ENCODE data around the gene SYT7. TPM values are rescaled to one million over a fixed set of nuclear protein-coding genes. Genes with fewer than 3 reads are reported as not detected.

SYT7 gene
- total and polyA plus RNA-seq, 10 of the 15 experiments (the other 5 are each of a cell fraction or from before 2014, with no cell fraction given) = not detected

- H3K9ac ChIP-seq (ENCODE audit: control insufficient read depth, insufficient read depth, low read length) = no peak overlapping the region
- intact Hi-C loops (cut with micrococcal nuclease; ENCODE audit: unreplicated experiment) = no loop called here
- H3K4me1 ChIP-seq (ENCODE audit: control insufficient read depth, insufficient read depth, low read length) = no peaks in the 10 kb centered on the region
- H2AFZ ChIP-seq (ENCODE audit: control insufficient read depth, low read depth, low read length) = no peak overlapping the region
- no peaks in the 10 kb centered on the region for H3K36me3 ChIP-seq (ENCODE audit: control insufficient read depth in 2 of 2, insufficient read depth in 2 of 2, low read length in 1 of 2)
- peaks cover 0 to under 1% of the 10 kb centered on the region in 2 experiments; a peak in 3 of 4 replicates for H3K27me3 ChIP-seq (replicated peaks in 1 of 2; ENCODE audit: control insufficient read depth in 2 of 2, insufficient read depth in 2 of 2, low read length in 1 of 2)
- H3K4me2 ChIP-seq (ENCODE audit: control insufficient read depth, insufficient read depth) = no peak overlapping the region
- RAD21 ChIA-PET (ENCODE audit: unreplicated experiment) = no interaction called here
- no peak for TF ChIP-seq KAT2A (conservative IDR thresholded peaks at IDR 0.05; ENCODE audit: control insufficient read depth, low read depth, low read length)
- TF ChIP-seq ZBED1 (IDR thresholded peaks at IDR 0.05; ENCODE audit: borderline replicate concordance) = no peak
- no peak for TF ChIP-seq SIN3A (IDR thresholded peaks at IDR 0.05; ENCODE audit: low read depth, low read length)
- TF ChIP-seq, protein P1, sequence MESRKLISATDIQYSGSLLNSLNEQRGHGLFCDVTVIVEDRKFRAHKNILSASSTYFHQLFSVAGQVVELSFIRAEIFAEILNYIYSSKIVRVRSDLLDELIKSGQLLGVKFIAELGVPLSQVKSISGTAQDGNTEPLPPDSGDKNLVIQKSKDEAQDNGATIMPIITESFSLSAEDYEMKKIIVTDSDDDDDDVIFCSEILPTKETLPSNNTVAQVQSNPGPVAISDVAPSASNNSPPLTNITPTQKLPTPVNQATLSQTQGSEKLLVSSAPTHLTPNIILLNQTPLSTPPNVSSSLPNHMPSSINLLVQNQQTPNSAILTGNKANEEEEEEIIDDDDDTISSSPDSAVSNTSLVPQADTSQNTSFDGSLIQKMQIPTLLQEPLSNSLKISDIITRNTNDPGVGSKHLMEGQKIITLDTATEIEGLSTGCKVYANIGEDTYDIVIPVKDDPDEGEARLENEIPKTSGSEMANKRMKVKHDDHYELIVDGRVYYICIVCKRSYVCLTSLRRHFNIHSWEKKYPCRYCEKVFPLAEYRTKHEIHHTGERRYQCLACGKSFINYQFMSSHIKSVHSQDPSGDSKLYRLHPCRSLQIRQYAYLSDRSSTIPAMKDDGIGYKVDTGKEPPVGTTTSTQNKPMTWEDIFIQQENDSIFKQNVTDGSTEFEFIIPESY (IDR thresholded peaks at IDR 0.05) = no peak
- TF ChIP-seq NFIC (IDR thresholded peaks at IDR 0.05; ENCODE audit: low read depth, low read length) = no peak
- no peak for TF ChIP-seq MTA3 (IDR thresholded peaks at IDR 0.05; ENCODE audit: borderline replicate concordance, low read length)
- TF ChIP-seq CEBPB (IDR thresholded peaks at IDR 0.05; ENCODE audit: borderline replicate concordance in 1 of 2, low read depth in 2 of 2, low read length in 2 of 2) = no peak
- TF ChIP-seq, protein P2, sequence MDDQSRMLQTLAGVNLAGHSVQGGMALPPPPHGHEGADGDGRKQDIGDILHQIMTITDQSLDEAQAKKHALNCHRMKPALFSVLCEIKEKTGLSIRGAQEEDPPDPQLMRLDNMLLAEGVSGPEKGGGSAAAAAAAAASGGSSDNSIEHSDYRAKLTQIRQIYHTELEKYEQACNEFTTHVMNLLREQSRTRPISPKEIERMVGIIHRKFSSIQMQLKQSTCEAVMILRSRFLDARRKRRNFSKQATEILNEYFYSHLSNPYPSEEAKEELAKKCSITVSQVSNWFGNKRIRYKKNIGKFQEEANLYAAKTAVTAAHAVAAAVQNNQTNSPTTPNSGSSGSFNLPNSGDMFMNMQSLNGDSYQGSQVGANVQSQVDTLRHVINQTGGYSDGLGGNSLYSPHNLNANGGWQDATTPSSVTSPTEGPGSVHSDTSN (IDR thresholded peaks at IDR 0.05; ENCODE audit: insufficient replicate concordance, low read depth, low read length) = no peak
- no peak for TF ChIP-seq YBX1 (IDR thresholded peaks at IDR 0.05)
- TF ChIP-seq, protein P3, sequence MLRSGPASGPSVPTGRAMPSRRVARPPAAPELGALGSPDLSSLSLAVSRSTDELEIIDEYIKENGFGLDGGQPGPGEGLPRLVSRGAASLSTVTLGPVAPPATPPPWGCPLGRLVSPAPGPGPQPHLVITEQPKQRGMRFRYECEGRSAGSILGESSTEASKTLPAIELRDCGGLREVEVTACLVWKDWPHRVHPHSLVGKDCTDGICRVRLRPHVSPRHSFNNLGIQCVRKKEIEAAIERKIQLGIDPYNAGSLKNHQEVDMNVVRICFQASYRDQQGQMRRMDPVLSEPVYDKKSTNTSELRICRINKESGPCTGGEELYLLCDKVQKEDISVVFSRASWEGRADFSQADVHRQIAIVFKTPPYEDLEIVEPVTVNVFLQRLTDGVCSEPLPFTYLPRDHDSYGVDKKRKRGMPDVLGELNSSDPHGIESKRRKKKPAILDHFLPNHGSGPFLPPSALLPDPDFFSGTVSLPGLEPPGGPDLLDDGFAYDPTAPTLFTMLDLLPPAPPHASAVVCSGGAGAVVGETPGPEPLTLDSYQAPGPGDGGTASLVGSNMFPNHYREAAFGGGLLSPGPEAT (IDR thresholded peaks at IDR 0.05; ENCODE audit: low read depth) = no peak
- no peak for TF ChIP-seq SPI1 (IDR thresholded peaks at IDR 0.05; ENCODE audit: borderline replicate concordance, insufficient read depth, low read depth, low read length)
- TF ChIP-seq HCFC1 (IDR thresholded peaks at IDR 0.05; ENCODE audit: low read length) = no peak
- DNase-seq (ENCODE audit: low read depth, low spot score) = no peak
- WGBS (ENCODE audit: insufficient coverage, insufficient replicate concordance, low lambda C conversion rate, missing lambda C conversion rate) = 54% methylated on average over 12 of the region's 12 CpGs
- in situ Hi-C loops (cut with MboI) = no loop called here
- no peaks in the 10 kb centered on the region for H4K20me1 ChIP-seq (ENCODE audit: control insufficient read depth, insufficient read depth)
- POLR2A ChIA-PET = no interaction called here
- H3K4me3 ChIP-seq = no peak overlapping the region
- SMC1A ChIA-PET (ENCODE audit: uncharacterized antibody, unreplicated experiment) = no interaction called here
- BruUV-seq (replicated peaks) = no TSS peak
- H3K9me3 ChIP-seq (replicated peaks; ENCODE audit: control insufficient read depth, insufficient read depth, low read length) = no peaks in the 10 kb centered on the region
- ATAC-seq = no peak
- CTCF ChIA-PET = no interaction called here
- H3K79me2 ChIP-seq (ENCODE audit: control insufficient read depth, insufficient read depth, low read length) = no peaks in the 10 kb centered on the region
- H3K27ac ChIP-seq (ENCODE audit: control insufficient read depth, insufficient read depth) = no peak overlapping the region
- FAIRE-seq = no peak
Observed at GRCh38 chr11:61499816-61500491, 80.9 kb downstream of the SYT7 start.

Measured in GM12878 (cell line).